MM.1S (cell line): ENCODE results near the gene PPP1R26.
A peak's percentile ranks its signal among the peaks of the same experiment; 100 is the strongest.

Experiments
- DNase-seq: peaks from one replicate; pipeline ENCODE4 v3.0.0-alpha.2; 2015
- H2AFZ ChIP-seq: fragments of 300-600 bp; sonication (generic); 2 replicates; pipeline ENCODE4 v1.6.0; 2016; ENCODE audit warnings: antibody characterized with exemption, low read length
- H3F3A ChIP-seq: fragments of 300-600 bp; sonication (generic); 2 replicates; pipeline ENCODE4 v1.6.1; 2016; ENCODE audit warnings: mild to moderate bottlenecking, antibody characterized with exemption, low read length, moderate library complexity, mixed read lengths; ENCODE audit not compliant: insufficient read depth
- H3K27ac ChIP-seq: fragments of 300-600 bp; sonication (generic); 2 replicates; pipeline ENCODE4 v1.5.1; 2016; ENCODE audit warnings: mild to moderate bottlenecking, low read length
- H3K27me3 ChIP-seq: fragments of 300-600 bp; sonication (generic); replicated peaks from 2 replicates; pipeline ENCODE4 v1.6.0; 2016; ENCODE audit warnings: low read length; ENCODE audit not compliant: insufficient read depth
- H3K36me3 ChIP-seq: fragments of 300-600 bp; sonication (generic); replicated peaks from 2 replicates; pipeline ENCODE4 v1.6.1; 2016; ENCODE audit warnings: mild to moderate bottlenecking, low read length, mixed read lengths; ENCODE audit not compliant: insufficient read depth
- H3K4me1 ChIP-seq: fragments of 300-600 bp; sonication (generic); 2 replicates; pipeline ENCODE4 v1.6.1; 2016; ENCODE audit warnings: low read length, mixed read lengths
- H3K4me2 ChIP-seq: fragments of 300-600 bp; sonication (generic); 2 replicates; pipeline ENCODE4 v1.6.0; 2016; ENCODE audit warnings: low read depth, low read length
- H3K4me3 ChIP-seq: fragments of 300-600 bp; sonication (generic); 2 replicates; pipeline ENCODE4 v1.5.1; 2016; ENCODE audit warnings: low read length, mixed read lengths
- H3K79me2 ChIP-seq: fragments of 300-600 bp; sonication (generic); 2 replicates; pipeline ENCODE4 v1.6.1; 2016; ENCODE audit warnings: mixed run types, low read length, mixed read lengths
- H3K9ac ChIP-seq: fragments of 300-600 bp; sonication (generic); 2 replicates; pipeline ENCODE4 v1.6.1; 2016; ENCODE audit warnings: low read length, mixed read lengths
- H3K9me2 ChIP-seq: fragments of 300-600 bp; sonication (generic); replicated peaks from 2 replicates; pipeline ENCODE4 v1.6.1; 2016; ENCODE audit warnings: mild to moderate bottlenecking, low read length, mixed read lengths; ENCODE audit not compliant: insufficient read depth
- H3K9me3 ChIP-seq: fragments of 300-600 bp; sonication (generic); replicated peaks from 2 replicates; pipeline ENCODE4 v1.6.1; 2016; ENCODE audit warnings: mild to moderate bottlenecking, low read length, mixed read lengths; ENCODE audit not compliant: insufficient read depth
- H4K20me1 ChIP-seq: fragments of 300-600 bp; sonication (generic); 2 replicates; pipeline ENCODE4 v1.6.1; 2016; ENCODE audit warnings: mild to moderate bottlenecking, low read length, moderate library complexity, mixed read lengths; ENCODE audit not compliant: insufficient read depth
- CTCF ChIP-seq: fragments of 300-600 bp; sonication (generic); IDR thresholded peaks from 2 replicates; pipeline ENCODE4 v1.5.1; 2016; ENCODE audit warnings: antibody characterized with exemption, low read length, mixed read lengths
- EZH2 ChIP-seq: fragments of 300-600 bp; sonication (generic); optimal IDR thresholded peaks from 2 replicates; pipeline ENCODE3; 2017; ENCODE audit warnings: low read depth, mild to moderate bottlenecking, antibody characterized with exemption, low read length, mixed read lengths
- EZH2phosphoT487 ChIP-seq: fragments of 300-600 bp; sonication (generic); IDR thresholded peaks from 2 replicates; pipeline ENCODE4 v1.6.1; 2018; ENCODE audit warnings: antibody characterized with exemption, low read length

Gene PPP1R26

DNA sequence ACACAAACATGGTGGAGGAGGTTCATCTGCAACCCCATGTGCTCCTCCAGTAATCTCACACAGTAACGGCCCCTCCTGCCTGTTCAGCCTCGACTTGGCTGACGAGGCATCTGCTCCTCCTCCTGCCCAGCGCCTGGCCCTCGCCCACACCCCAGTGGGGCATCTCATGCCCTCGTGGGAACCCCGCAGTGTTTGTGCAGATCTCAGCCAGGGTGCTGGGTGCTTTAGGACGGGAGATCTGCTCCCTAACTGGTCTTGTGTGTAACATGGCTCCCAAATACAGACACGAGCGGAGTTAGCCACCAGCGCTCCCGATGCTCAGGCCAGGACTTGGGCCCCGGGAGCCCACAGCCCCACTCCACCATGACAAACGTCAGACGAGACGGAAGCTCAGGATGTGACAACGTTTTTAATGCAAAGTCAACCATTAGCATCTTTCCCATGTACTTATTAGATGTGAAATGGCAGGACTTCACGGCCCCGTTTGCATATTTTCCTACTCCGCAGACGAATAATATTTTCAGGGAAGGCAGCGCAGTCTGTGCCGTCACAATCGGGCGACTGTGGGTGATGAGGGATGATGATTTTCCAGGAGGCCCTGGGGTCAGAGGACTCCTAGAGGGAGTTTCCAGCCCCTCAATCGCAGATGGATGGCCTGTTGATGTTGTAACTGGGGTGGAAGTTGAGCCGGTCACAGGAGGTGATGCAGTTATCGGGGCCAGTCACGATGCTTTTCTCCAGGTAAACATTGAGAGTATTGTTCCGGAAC lies 15.4 kb downstream of the PPP1R26 start:
- H3K9ac ChIP-seq = no peak overlapping the region
- TF ChIP-seq EZH2phosphoT487 = no peak
- no peak for TF ChIP-seq EZH2
- no peak for TF ChIP-seq CTCF

DNA sequence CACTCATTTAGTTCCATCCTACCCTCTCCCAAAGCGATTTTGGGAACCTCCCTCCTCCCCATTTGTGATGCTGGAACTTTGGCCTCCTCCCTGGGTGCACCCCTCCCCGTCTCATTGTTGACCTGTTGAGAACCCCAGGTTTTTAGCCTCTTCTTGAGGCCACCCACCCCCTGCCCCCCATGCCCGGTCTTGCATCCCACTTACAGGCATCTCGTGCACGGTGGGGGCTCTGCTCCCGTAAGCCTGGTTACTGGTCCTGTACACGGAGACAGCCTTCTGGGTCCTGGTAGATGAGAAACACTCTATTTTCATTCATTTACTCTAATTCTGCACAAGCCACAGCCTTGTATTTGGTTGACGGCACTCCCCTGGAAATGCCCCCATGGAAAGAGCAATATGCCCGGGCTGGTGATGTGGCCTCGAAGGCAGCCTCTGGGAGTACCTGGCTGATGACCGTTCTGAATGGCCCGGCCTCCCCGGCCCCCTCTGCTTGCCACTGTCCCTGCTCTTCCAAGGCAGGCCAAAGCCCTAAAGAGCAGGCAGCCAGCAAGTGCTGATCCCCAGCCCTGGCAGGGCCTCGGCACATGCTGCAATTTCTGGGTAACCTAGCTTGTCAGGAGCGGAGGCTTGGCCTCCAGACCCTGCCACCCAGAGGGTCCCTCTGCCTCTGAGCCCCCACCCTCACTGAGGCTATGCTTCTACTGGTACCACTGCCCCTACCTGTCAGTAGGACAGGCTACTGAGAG lies 19.0 kb downstream of the PPP1R26 start:
- peaks cover 57% of the 10 kb centered on the region for H3K27me3 ChIP-seq
- H3K9ac ChIP-seq = no peak overlapping the region
- no peaks in the 10 kb centered on the region for H3F3A ChIP-seq
- H3K79me2 ChIP-seq = peaks cover 31% of the 10 kb centered on the region
- no peaks in the 10 kb centered on the region for H3K9me3 ChIP-seq
- no peak for DNase-seq
- peaks cover 3% of the 10 kb centered on the region; the same call in 1 of the 2 replicates for H3K36me3 ChIP-seq
- H3K9me2 ChIP-seq = no peaks in the 10 kb centered on the region
- peaks cover 10% of the 10 kb centered on the region for H3K4me1 ChIP-seq
- H3K4me2 ChIP-seq = no peak overlapping the region
- H4K20me1 ChIP-seq = no peaks in the 10 kb centered on the region; the same call in 1 of the 2 replicates
- H2AFZ ChIP-seq = no peak overlapping the region
- TF ChIP-seq EZH2phosphoT487 = no peak
- TF ChIP-seq CTCF = no peak
- no peak for TF ChIP-seq EZH2
- H3K4me3 ChIP-seq = no peak overlapping the region
- no peak overlapping the region for H3K27ac ChIP-seq

More for the DNA sequence above, 15.4 kb downstream of the PPP1R26 start:
- Histone ChIP-seq H2AFZ (no peak overlapping the region), H3K4me1 (0 out of 2 replicates have a peak, but pooled peaks cover 3% of the 10 kb centered on the region), H3K9me3 (no peaks in the 10 kb centered on the region), H3K27ac (no peak overlapping the region), H3K4me3 (no peak overlapping the region), H3F3A (no peaks in the 10 kb centered on the region), H3K79me2 (no peaks in the 10 kb centered on the region), H4K20me1 (no peaks in the 10 kb centered on the region), H3K27me3 (peaks cover 57% of the 10 kb centered on the region), H3K36me3 (no peaks in the 10 kb centered on the region), H3K4me2 (no peak overlapping the region), H3K9me2 (no peaks in the 10 kb centered on the region)
- no peak for DNase-seq

- H3K36me3 ChIP-seq = peaks cover 3% of the 10 kb centered on the region; the same call in 1 of the 2 replicates
- no peaks in the 10 kb centered on the region for H3F3A ChIP-seq
- H3K9me2 ChIP-seq = no peaks in the 10 kb centered on the region
- H4K20me1 ChIP-seq = no peaks in the 10 kb centered on the region; the same call in 1 of the 2 replicates
- peak overlapping the region; percentile 89; the same call in 1 of the 2 replicates for H3K9ac ChIP-seq
- peak; percentile 82 for DNase-seq
- peaks cover 50% of the 10 kb centered on the region for H3K27me3 ChIP-seq
- H3K4me2 ChIP-seq = peak overlapping the region; percentile 97
- H3K9me3 ChIP-seq = no peaks in the 10 kb centered on the region
- peak overlapping the region; percentile 90 for H2AFZ ChIP-seq
- H3K4me1 ChIP-seq = peaks cover 10% of the 10 kb centered on the region
- TF ChIP-seq CTCF = no peak
- TF ChIP-seq EZH2 = no peak
- no peak for TF ChIP-seq EZH2phosphoT487
- peaks cover 33% of the 10 kb centered on the region for H3K79me2 ChIP-seq
- no peak overlapping the region for H3K27ac ChIP-seq
- peak overlapping the region; percentile 90 for H3K4me3 ChIP-seq
Observed at GRCh38 chr9:135499326-135500070, 19.9 kb downstream of the PPP1R26 start.
